B cell (primary cell): Measurements from ENCODE around the gene TEKT3.

Experiments used
- CTCF ChIP-seq: fragments of 200-600 bp; IDR thresholded peaks from one replicate; pipeline ENCODE4 v1.8.0; 2022; ENCODE audit warnings: antibody characterized with exemption, mild to moderate bottlenecking
- EZH2 ChIP-seq: IDR thresholded peaks from 2 replicates; pipeline ENCODE4 v1.6.1; 2012; ENCODE audit warnings: borderline replicate concordance, low read depth, mild to moderate bottlenecking, moderate library complexity, low read length; ENCODE audit not compliant: insufficient read depth, poor library complexity, severe bottlenecking

GRCh38 chr17:15340966-15341365 is 431 bp downstream of the TEKT3 start:
- TF ChIP-seq CTCF (no peak), EZH2 (no peak)
